Measurements from ENCODE around the gene HAND2.
A peak's percentile ranks its signal among the peaks of the same experiment; 100 is the strongest.

Gene HAND2

GRCh38 chr4:173516621-173517524, 13.2 kb downstream of the HAND2 start:
- FAIRE-seq (no peak), DNase-seq (ENCODE audit: insufficient read length, low spot score) (no peak)
- no peak for TF ChIP-seq SPI1 (IDR thresholded peaks at IDR 0.05; ENCODE audit: low read depth, low read length)
- TF ChIP-seq POU2F2 (IDR thresholded peaks at IDR 0.05; ENCODE audit: low read depth, low read length), result no peak
- no peak for TF ChIP-seq POLR2AphosphoS5 (IDR thresholded peaks at IDR 0.05; ENCODE audit: low read depth, low read length)
- no peak for TF ChIP-seq PAX5 (IDR thresholded peaks at IDR 0.05; ENCODE audit: insufficient read depth, low read length, severe bottlenecking)
- TF ChIP-seq TAF1 (IDR thresholded peaks at IDR 0.05; ENCODE audit: low read depth, low read length), result no peak
- no peak for TF ChIP-seq POLR2A (IDR thresholded peaks at IDR 0.05; ENCODE audit: low read depth, low read length)

GRCh38 chr4:173515458-173515857, 14.6 kb downstream of the HAND2 start:
- TF ChIP-seq POU2F2 (IDR thresholded peaks at IDR 0.05; ENCODE audit: low read depth, low read length) (no peak), TAF1 (IDR thresholded peaks at IDR 0.05; ENCODE audit: low read depth, low read length) (no peak), PAX5 (IDR thresholded peaks at IDR 0.05; ENCODE audit: insufficient read depth, low read length, severe bottlenecking) (no peak), POLR2A (IDR thresholded peaks at IDR 0.05; ENCODE audit: low read depth, low read length) (no peak), POLR2AphosphoS5 (IDR thresholded peaks at IDR 0.05; ENCODE audit: low read depth, low read length) (no peak), SPI1 (IDR thresholded peaks at IDR 0.05; ENCODE audit: low read depth, low read length) (no peak)
- FAIRE-seq (no peak), DNase-seq (ENCODE audit: insufficient read length, low spot score) (no peak)

- TF ChIP-seq TAF1 (IDR thresholded peaks at IDR 0.05; ENCODE audit: low read depth, low read length), result no peak
- TF ChIP-seq POU2F2 (IDR thresholded peaks at IDR 0.05; ENCODE audit: low read depth, low read length), result no peak
- no peak for TF ChIP-seq POLR2A (IDR thresholded peaks at IDR 0.05; ENCODE audit: low read depth, low read length)
- no peak for TF ChIP-seq POLR2AphosphoS5 (IDR thresholded peaks at IDR 0.05; ENCODE audit: low read depth, low read length)
- no peak for TF ChIP-seq SPI1 (IDR thresholded peaks at IDR 0.05; ENCODE audit: low read depth, low read length)
- TF ChIP-seq PAX5 (IDR thresholded peaks at IDR 0.05; ENCODE audit: insufficient read depth, low read length, severe bottlenecking), result no peak
- FAIRE-seq, result no peak
- DNase-seq (ENCODE audit: insufficient read length, low spot score), result no peak
These were observed 15.3 kb downstream of the HAND2 start for GRCh38 chr4:173514641-173515217.

GRCh38 chr4:173513651-173514050, 16.4 kb downstream of the HAND2 start:
- no peak for DNase-seq (ENCODE audit: insufficient read length, low spot score)
- no peak for FAIRE-seq
- TF ChIP-seq POLR2AphosphoS5 (IDR thresholded peaks at IDR 0.05; ENCODE audit: low read depth, low read length), result no peak
- no peak for TF ChIP-seq TAF1 (IDR thresholded peaks at IDR 0.05; ENCODE audit: low read depth, low read length)
- no peak for TF ChIP-seq SPI1 (IDR thresholded peaks at IDR 0.05; ENCODE audit: low read depth, low read length)
- TF ChIP-seq POU2F2 (IDR thresholded peaks at IDR 0.05; ENCODE audit: low read depth, low read length), result no peak
- no peak for TF ChIP-seq POLR2A (IDR thresholded peaks at IDR 0.05; ENCODE audit: low read depth, low read length)
- no peak for TF ChIP-seq PAX5 (IDR thresholded peaks at IDR 0.05; ENCODE audit: insufficient read depth, low read length, severe bottlenecking)

GRCh38 chr4:173511787-173512361, 18.2 kb downstream of the HAND2 start:
- TF ChIP-seq TAF1 (IDR thresholded peaks at IDR 0.05; ENCODE audit: low read depth, low read length) (no peak), POLR2AphosphoS5 (IDR thresholded peaks at IDR 0.05; ENCODE audit: low read depth, low read length) (no peak), SPI1 (IDR thresholded peaks at IDR 0.05; ENCODE audit: low read depth, low read length) (no peak), POU2F2 (IDR thresholded peaks at IDR 0.05; ENCODE audit: low read depth, low read length) (no peak), POLR2A (IDR thresholded peaks at IDR 0.05; ENCODE audit: low read depth, low read length) (no peak), PAX5 (IDR thresholded peaks at IDR 0.05; ENCODE audit: insufficient read depth, low read length, severe bottlenecking) (no peak)
- no peak for FAIRE-seq
- DNase-seq (ENCODE audit: insufficient read length, low spot score), result no peak

- no peak for DNase-seq (ENCODE audit: insufficient read length, low spot score)
- FAIRE-seq, result peak; percentile 75
- TF ChIP-seq PAX5 (IDR thresholded peaks at IDR 0.05; ENCODE audit: insufficient read depth, low read length, severe bottlenecking) (no peak), POLR2AphosphoS5 (IDR thresholded peaks at IDR 0.05; ENCODE audit: low read depth, low read length) (no peak), SPI1 (IDR thresholded peaks at IDR 0.05; ENCODE audit: low read depth, low read length) (0 out of 2 replicates have a peak, but pooled peaks have one; percentile 8)
These were observed 20.7 kb downstream of the HAND2 start for GRCh38 chr4:173509036-173510001.

- FAIRE-seq (no peak), DNase-seq (ENCODE audit: insufficient read length, low spot score) (no peak)
- TF ChIP-seq SPI1 (IDR thresholded peaks at IDR 0.05; ENCODE audit: low read depth, low read length) (no peak), POLR2A (IDR thresholded peaks at IDR 0.05; ENCODE audit: low read depth, low read length) (no peak), POLR2AphosphoS5 (IDR thresholded peaks at IDR 0.05; ENCODE audit: low read depth, low read length) (no peak), POU2F2 (IDR thresholded peaks at IDR 0.05; ENCODE audit: low read depth, low read length) (no peak), TAF1 (IDR thresholded peaks at IDR 0.05; ENCODE audit: low read depth, low read length) (no peak), PAX5 (IDR thresholded peaks at IDR 0.05; ENCODE audit: insufficient read depth, low read length, severe bottlenecking) (no peak)
These were observed 21.5 kb downstream of the HAND2 start for GRCh38 chr4:173508386-173509035.
